ENCODE measurements around the gene CORO7. TPM values are rescaled to one million over a fixed set of nuclear protein-coding genes. Genes with fewer than 3 reads are reported as not detected.

CORO7 gene
- total and polyA plus RNA-seq, 9 donors, result 15.3 to 31.4 (median 23.6) TPM

DNA sequence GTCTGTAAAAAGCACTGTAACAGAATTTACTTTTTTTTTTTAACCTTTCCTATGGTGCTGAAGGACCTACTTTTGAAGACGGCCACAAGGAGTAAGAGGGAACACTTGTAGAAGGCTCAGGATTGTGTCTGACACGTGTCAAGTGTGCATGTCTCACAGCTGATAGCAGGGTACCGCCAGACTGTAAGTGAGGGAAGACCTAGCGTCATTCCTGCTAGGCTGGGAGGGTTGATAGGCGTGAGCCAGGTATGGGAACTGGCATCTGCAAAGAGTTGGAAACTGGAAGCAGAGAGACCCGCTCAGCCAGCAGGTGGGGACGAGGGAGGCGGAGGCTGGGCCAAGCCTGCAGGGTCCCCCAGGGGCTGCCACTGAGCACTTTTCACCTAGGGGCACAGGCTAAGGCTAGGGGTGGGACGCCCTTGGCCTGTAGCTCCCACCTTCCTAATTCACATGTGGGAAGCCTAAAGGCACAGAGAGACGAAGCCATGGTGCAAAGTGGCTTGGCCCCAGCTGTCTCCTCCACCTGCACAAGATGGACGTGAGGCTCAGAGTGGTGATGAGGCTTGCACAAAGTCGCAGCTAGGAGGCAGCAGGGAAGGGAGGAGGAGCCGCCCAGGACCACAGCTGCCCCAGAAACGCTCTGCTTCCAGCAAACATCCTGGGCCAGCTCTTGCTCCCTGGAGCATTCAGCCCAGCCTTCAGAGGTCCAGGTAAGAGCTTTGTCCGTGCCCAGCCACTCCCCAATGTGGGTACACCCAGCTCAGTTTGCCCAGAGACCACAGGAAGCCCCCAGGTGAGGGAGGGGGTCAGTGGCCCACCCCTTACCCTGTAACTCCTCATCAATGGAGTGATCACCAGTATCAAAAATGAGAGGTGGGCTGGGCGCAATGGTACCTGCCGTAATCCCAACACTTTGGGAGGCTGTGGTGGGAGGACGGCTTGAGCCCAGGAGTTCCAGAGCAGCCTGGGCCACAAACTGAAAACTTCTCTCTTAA, 25.8 kb downstream of the CORO7 start:
- 74% methylated on average over 11 of the region's 18 CpGs for WGBS (ENCODE audit: insufficient coverage)
- peak; percentile 19 for DNase-seq
- Histone ChIP-seq H3K36me3 (ENCODE audit: control insufficient read depth, insufficient read depth, low read length) (peaks cover 37% of the 10 kb centered on the region), H3K4me1 (ENCODE audit: control insufficient read depth, insufficient read depth, low read length) (peaks cover 76% of the 10 kb centered on the region), H3K27ac (ENCODE audit: low read length) (peak overlapping the region; percentile 20), H3K4me3 (ENCODE audit: low read length) (no peak overlapping the region), H3K27me3 (ENCODE audit: control insufficient read depth, insufficient read depth, low read length) (no peaks in the 10 kb centered on the region), H3K9me3 (replicated peaks; ENCODE audit: control insufficient read depth, low read depth, low read length) (no peaks in the 10 kb centered on the region)

DNA sequence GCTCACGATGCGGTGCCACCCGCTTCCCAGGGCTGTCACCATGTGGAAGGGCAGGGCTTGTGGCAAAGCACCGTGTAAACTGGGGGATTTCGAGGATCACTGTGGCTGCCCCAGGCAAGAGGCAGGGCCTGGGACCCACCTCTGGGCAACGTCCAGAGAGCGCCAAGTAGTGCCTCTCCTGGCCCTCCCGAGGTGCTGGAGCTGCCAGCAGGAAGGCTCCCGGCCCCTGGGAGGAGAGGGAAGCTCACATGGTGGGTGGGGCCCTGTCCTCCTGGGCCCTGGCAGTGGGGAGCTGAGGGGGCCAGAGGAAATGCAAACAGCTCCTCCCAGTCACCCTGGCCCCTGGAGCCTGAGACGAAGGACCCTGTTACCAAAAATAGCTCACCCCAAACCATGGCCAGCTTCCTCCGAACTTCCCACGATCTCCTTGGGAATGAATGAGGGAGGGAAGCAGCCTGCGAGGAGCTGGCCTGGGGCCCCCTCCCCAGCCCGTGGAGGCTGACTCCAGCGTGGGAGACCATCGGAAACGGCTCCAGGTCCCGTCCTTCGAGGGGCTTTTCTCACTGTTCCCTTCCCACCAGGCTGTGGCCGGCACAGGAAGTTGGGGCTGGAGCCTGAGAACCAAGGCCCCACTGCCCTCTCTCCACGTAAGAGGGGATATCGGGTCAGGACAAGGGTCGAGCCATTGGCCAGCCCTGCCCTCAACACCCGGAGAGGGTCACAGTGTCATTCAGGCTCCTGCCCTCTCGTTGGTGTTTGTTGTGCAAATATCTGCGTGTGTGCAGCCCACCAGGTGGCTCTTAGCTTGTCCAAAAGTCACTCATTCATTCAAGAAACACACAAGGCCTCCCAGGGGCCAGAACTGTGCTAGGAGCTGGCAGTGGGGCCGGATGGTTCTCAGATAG, 27.1 kb downstream of the CORO7 start:
- no peaks in the 10 kb centered on the region for H3K27me3 ChIP-seq (ENCODE audit: control insufficient read depth, insufficient read depth, low read length)
- H3K4me3 ChIP-seq (ENCODE audit: low read length), result no peak overlapping the region
- H3K27ac ChIP-seq (ENCODE audit: low read length), result peak overlapping the region; percentile 74
- H3K36me3 ChIP-seq (ENCODE audit: control insufficient read depth, insufficient read depth, low read length), result peaks cover 31% of the 10 kb centered on the region
- 46% methylated on average over 12 of the region's 27 CpGs for WGBS (ENCODE audit: insufficient coverage)
- peak; percentile 61 for DNase-seq
- no peaks in the 10 kb centered on the region for H3K9me3 ChIP-seq (replicated peaks; ENCODE audit: control insufficient read depth, low read depth, low read length)
- H3K4me1 ChIP-seq (ENCODE audit: control insufficient read depth, insufficient read depth, low read length), result peaks cover 88% of the 10 kb centered on the region

DNA sequence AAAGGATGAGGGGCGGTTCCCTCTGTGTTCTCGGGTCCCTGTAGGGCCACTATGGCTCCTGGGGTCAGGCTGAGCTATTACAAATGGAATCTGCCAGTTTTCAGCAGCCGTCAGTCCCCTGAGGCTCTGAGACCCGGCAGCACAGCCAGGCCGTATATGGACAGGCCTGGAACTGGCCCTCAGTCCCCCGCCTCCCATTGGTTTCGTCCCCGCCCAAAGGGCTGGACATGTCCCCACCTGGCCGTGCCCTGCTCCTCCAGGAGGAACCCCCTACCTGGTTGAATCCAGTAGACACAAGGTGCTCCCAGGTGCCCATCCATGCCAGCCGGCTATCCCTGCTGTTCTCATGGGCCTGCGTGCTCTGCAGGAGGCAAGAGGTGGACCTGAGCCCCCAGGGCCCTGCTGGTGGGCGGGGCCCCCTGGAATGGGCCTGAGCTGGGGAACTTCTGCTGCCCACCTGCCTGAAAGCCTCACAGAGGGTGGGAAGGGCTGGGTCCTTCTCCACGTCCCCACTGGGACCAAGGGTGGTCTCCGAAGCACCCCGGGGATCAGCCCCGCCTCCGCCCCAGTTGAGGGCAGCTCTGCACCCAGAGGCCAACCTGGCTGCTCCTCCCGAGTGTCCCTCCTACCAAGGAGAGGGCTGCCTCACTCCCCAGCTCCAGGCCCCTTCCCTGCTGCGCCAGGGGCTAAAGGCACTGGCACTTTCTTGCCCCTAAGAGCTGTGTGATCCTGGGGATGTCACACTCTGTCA, 27.9 kb downstream of the CORO7 start:
- H3K27ac ChIP-seq (ENCODE audit: low read length), result peak overlapping the region; percentile 74
- peak; percentile 50 for DNase-seq
- H3K36me3 ChIP-seq (ENCODE audit: control insufficient read depth, insufficient read depth, low read length), result peaks cover 36% of the 10 kb centered on the region
- 52% methylated on average over 16 of the region's 19 CpGs for WGBS (ENCODE audit: insufficient coverage)
- peaks cover 96% of the 10 kb centered on the region for H3K4me1 ChIP-seq (ENCODE audit: control insufficient read depth, insufficient read depth, low read length)
- H3K9me3 ChIP-seq (replicated peaks; ENCODE audit: control insufficient read depth, low read depth, low read length), result no peaks in the 10 kb centered on the region
- H3K27me3 ChIP-seq (ENCODE audit: control insufficient read depth, insufficient read depth, low read length), result no peaks in the 10 kb centered on the region
- no peak overlapping the region for H3K4me3 ChIP-seq (ENCODE audit: low read length)

DNA sequence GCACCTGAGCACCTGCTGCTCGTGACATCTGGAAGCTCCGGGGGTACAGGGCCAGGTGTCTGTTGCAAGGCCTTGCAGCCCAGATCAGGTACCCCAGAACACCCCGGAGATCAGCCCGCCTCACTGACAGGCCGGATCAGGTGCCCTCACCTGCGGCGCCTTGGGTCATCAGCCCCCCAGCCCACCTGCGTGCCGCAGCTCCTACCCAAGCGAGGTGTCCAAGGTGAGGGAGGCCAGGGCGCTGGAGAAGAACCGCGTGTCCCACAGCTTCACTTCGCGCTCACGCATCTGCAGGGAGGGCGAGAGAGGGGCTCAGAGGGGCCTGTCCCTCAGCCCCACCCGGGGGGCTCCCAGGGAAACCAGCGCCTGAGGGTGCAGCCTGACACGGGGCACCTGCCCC, 28.6 kb downstream of the CORO7 start:
- H3K4me1 ChIP-seq (ENCODE audit: control insufficient read depth, insufficient read depth, low read length), result peaks cover 94% of the 10 kb centered on the region
- H3K27ac ChIP-seq (ENCODE audit: low read length), result no peak overlapping the region
- H3K4me3 ChIP-seq (ENCODE audit: low read length), result no peak overlapping the region
- WGBS (ENCODE audit: insufficient coverage), result 92% methylated on average over 20 of the region's 20 CpGs
- no peaks in the 10 kb centered on the region for H3K9me3 ChIP-seq (replicated peaks; ENCODE audit: control insufficient read depth, low read depth, low read length)
- no peaks in the 10 kb centered on the region for H3K27me3 ChIP-seq (ENCODE audit: control insufficient read depth, insufficient read depth, low read length)
- peaks cover 37% of the 10 kb centered on the region for H3K36me3 ChIP-seq (ENCODE audit: control insufficient read depth, insufficient read depth, low read length)
- DNase-seq, result no peak

DNA sequence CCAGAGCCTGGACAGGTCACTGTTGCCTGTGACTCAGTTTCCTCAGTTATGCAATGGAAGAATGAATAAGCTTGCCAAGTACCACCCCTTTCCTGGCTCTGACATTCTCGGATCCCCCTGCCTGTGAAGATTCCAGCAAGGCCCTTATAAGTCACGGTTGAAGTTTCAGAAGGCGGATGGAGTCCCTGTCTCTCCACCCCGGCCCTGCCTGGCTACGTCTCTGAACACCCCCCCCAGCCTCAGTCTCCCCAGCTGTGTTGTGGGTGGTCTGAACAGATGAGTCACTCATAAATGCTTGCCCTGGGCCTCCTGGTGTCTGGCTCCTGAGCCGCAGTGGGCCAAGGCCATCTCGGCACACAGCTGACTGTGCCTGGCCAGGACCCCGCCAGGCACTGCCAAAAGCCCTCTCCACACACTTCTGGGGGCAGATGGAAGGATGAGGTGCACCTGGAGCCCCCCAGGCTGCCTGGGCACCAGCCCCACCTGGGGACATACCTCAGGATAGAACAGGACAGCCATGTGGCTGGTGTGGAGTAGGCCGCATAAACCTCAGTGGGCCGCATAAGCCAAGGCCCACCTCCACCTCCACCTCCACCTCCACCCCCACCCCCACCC, 29.3 kb downstream of the CORO7 start:
- Histone ChIP-seq H3K4me1 (ENCODE audit: control insufficient read depth, insufficient read depth, low read length) (peaks cover 93% of the 10 kb centered on the region), H3K9me3 (replicated peaks; ENCODE audit: control insufficient read depth, low read depth, low read length) (no peaks in the 10 kb centered on the region), H3K27me3 (ENCODE audit: control insufficient read depth, insufficient read depth, low read length) (no peaks in the 10 kb centered on the region), H3K27ac (ENCODE audit: low read length) (peak overlapping the region; percentile 20), H3K36me3 (ENCODE audit: control insufficient read depth, insufficient read depth, low read length) (peaks cover 40% of the 10 kb centered on the region), H3K4me3 (ENCODE audit: low read length) (no peak overlapping the region)
- peak; percentile 30 for DNase-seq
- no CpG with 5 or more reads among the region's 10 CpGs for WGBS (ENCODE audit: insufficient coverage)

DNA sequence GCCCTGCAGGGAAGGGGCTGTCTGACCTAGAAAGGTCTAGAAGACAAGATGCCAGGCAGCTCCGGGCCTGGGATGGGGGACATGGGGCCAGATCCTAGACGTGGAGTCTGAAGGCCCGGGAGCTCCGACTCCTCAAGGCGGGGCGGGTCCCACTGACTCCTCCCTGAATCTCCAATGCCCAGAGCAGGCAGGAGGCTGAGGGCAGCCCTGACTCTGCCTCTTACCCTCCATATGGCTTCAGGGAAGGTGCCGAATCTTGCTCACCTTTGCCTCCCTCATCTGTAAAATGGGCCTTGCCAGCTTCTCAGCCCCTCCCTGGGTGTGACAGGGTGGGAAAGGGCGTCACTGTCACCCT, 30.0 kb downstream of the CORO7 start:
- H3K4me1 ChIP-seq (ENCODE audit: control insufficient read depth, insufficient read depth, low read length), result peaks cover 93% of the 10 kb centered on the region
- no peak overlapping the region for H3K27ac ChIP-seq (ENCODE audit: low read length)
- no peaks in the 10 kb centered on the region for H3K9me3 ChIP-seq (replicated peaks; ENCODE audit: control insufficient read depth, low read depth, low read length)
- H3K27me3 ChIP-seq (ENCODE audit: control insufficient read depth, insufficient read depth, low read length), result no peaks in the 10 kb centered on the region
- WGBS (ENCODE audit: insufficient coverage), result 57% methylated on average over 6 of the region's 8 CpGs
- H3K4me3 ChIP-seq (ENCODE audit: low read length), result no peak overlapping the region
- H3K36me3 ChIP-seq (ENCODE audit: control insufficient read depth, insufficient read depth, low read length), result peaks cover 46% of the 10 kb centered on the region
- peak; percentile 42 for DNase-seq

DNA sequence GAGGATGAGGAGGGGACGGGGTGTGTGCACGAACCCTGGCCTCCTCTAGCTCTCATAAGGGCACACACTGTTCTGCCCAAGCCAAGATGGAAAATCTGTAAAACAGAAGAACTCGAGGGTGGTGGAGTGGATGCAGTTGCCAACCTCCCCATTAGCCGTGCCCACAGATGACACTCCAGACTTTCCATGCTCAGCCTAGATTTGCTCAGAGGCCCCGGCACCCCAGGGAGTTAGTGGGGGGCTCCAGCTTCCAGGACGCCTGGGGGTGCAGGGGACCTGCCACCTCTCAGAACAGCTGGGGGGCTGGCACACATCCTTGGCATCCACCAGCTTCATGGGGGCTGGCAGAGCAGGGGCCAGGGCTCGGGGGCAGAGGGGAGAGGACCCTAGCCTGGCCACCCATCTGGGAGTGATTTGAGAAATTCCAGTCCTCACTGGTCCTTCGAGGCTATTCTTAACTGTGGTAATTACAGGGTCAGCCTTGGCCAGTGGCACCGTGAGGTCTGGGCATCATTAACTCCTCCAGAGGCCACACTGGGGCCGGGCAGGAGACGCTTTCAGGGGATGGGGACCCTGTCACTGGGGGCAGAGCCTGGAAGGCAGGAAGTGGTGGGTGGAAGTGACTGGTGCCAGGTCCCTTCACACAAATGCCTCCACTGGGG, 30.5 kb downstream of the CORO7 start:
- H3K9me3 ChIP-seq (replicated peaks; ENCODE audit: control insufficient read depth, low read depth, low read length), result no peaks in the 10 kb centered on the region
- H3K36me3 ChIP-seq (ENCODE audit: control insufficient read depth, insufficient read depth, low read length), result peaks cover 50% of the 10 kb centered on the region
- H3K4me3 ChIP-seq (ENCODE audit: low read length), result no peak overlapping the region
- no peak for DNase-seq
- 39% methylated on average over 5 of the region's 11 CpGs for WGBS (ENCODE audit: insufficient coverage)
- peaks cover 94% of the 10 kb centered on the region for H3K4me1 ChIP-seq (ENCODE audit: control insufficient read depth, insufficient read depth, low read length)
- no peaks in the 10 kb centered on the region for H3K27me3 ChIP-seq (ENCODE audit: control insufficient read depth, insufficient read depth, low read length)
- H3K27ac ChIP-seq (ENCODE audit: low read length), result peak overlapping the region; percentile 40

DNA sequence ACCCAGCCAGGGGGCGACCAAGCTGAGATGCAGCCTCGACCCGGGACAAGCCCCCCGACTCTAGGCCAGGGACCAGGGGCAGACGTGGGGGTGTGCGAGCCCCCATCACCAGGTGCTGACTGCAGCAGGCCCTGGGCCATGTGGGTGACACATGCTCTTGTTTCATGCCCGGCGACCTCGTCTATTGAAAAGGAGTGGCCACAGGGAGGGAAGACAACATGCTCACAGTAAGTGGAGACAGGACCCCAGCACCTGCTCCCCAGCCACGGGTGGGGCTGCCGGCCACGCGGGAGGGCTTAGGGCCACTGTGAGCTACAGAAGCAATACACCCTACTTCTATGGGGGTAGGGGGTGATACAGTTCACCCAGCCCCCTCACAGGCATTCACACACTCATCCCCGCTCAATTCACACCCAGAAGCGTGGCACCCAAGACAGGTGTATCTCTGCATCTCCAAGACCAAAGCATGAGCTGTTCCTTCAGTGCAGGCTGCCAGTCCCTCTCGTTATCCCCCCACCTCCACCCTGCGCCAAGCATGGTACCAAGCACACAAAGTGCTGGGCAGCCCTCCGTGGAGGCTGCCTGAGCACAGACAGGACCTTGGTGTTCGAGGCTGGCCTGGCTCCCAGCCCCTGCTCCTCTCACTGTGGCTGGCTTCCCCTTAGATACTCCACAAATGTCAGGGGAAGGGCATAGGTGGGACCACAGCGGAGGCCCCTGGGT, 31.2 kb downstream of the CORO7 start:
- Histone ChIP-seq H3K36me3 (ENCODE audit: control insufficient read depth, insufficient read depth, low read length) (peaks cover 47% of the 10 kb centered on the region), H3K27ac (ENCODE audit: low read length) (peak overlapping the region; percentile 62), H3K9me3 (replicated peaks; ENCODE audit: control insufficient read depth, low read depth, low read length) (no peaks in the 10 kb centered on the region), H3K4me3 (ENCODE audit: low read length) (no peak overlapping the region), H3K4me1 (ENCODE audit: control insufficient read depth, insufficient read depth, low read length) (peaks cover 94% of the 10 kb centered on the region), H3K27me3 (ENCODE audit: control insufficient read depth, insufficient read depth, low read length) (no peaks in the 10 kb centered on the region)
- peak; percentile 14 for DNase-seq
- WGBS (ENCODE audit: insufficient coverage), result 63% methylated on average over 10 of the region's 20 CpGs
